ENCODE results near the gene CCDC38. TPM values are rescaled to one million over a fixed set of nuclear protein-coding genes. Genes with fewer than 3 reads are reported as not detected.

The CCDC38 gene
- total RNA-seq, 1 experiment from 2014 or later = 0.26 TPM

DNA sequence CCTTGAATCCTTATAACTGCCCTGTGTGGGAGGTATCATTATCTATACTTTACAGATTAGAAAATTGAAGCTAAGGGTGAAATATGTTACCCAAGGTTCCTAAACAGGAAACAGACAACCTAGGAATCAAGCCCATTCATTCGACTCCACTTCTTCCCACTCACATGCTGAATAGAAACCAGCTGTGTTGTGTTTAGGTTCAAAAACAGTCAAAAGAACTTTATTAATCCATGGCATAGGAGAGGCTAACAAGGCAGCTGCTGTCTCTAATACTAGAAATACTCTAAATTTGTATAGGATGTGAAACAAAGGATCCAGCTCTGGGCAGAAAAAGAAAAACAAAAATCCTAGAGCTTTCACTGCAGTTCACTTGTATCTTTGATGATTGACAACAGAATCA is 10.6 kb upstream of the CCDC38 start:
- intact Hi-C loops (cut with micrococcal nuclease; ENCODE audit: unreplicated experiment) = no loop called here
- Histone ChIP-seq H3K4me1 (ENCODE audit: insufficient read depth, low read length, poor library complexity, severe bottlenecking) (peaks cover 3% of the 10 kb centered on the region), H3K36me3 (ENCODE audit: insufficient read depth, low read length, poor library complexity, severe bottlenecking) (no peaks in the 10 kb centered on the region), H3K27me3 (replicated peaks; ENCODE audit: insufficient read depth, low read depth, low read length, poor library complexity) (no peaks in the 10 kb centered on the region), H3K4me3 (ENCODE audit: low read depth, low read length, poor library complexity, severe bottlenecking) (no peak overlapping the region), H3K9me3 (ENCODE audit: low read depth, low read length, poor library complexity, severe bottlenecking) (no peaks in the 10 kb centered on the region), H3K27ac (ENCODE audit: low read depth, low read length, poor library complexity, severe bottlenecking) (no peak overlapping the region)
- ChIA-PET POLR2A (ENCODE audit: low non-redundant PET) (no interaction called here), CTCF (interaction anchor here (0.5 kb wide), 1 partner anchor 237 kb away, joined by 3 read pairs; no protein-coding TSS in a partner anchor)
- no TSS peak for BruUV-seq (replicated peaks)
- peak; percentile 27 for DNase-seq (ENCODE audit: low spot score)
- no peak for TF ChIP-seq EZH2 (IDR thresholded peaks at IDR 0.05; ENCODE audit: borderline replicate concordance, low read depth, low read length, poor library complexity, severe bottlenecking)
- TF ChIP-seq, protein P1, sequence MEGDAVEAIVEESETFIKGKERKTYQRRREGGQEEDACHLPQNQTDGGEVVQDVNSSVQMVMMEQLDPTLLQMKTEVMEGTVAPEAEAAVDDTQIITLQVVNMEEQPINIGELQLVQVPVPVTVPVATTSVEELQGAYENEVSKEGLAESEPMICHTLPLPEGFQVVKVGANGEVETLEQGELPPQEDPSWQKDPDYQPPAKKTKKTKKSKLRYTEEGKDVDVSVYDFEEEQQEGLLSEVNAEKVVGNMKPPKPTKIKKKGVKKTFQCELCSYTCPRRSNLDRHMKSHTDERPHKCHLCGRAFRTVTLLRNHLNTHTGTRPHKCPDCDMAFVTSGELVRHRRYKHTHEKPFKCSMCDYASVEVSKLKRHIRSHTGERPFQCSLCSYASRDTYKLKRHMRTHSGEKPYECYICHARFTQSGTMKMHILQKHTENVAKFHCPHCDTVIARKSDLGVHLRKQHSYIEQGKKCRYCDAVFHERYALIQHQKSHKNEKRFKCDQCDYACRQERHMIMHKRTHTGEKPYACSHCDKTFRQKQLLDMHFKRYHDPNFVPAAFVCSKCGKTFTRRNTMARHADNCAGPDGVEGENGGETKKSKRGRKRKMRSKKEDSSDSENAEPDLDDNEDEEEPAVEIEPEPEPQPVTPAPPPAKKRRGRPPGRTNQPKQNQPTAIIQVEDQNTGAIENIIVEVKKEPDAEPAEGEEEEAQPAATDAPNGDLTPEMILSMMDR (conservative IDR thresholded peaks at IDR 0.05; ENCODE audit: low read depth, low read length) = no peak

DNA sequence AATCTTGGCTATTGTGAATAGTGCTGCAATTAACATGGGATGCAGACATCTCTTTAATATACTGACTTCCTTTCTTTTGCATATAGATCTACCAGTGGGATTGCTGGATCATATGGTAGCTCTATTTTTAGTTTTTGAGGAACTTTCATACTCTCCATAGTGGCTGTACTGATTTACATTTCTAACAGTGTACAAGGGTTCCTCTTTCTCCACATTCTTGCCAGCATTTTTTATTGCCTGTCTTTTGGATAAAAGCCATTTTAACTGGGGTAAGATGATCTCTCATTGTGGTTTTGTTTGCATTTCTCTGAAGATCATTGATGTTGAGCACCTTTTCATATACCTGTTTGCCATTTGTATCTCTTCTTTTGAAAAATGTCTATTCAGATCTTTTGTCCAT is 9.1 kb upstream of the CCDC38 start:
- BruUV-seq (replicated peaks) = no TSS peak
- CTCF ChIA-PET = no interaction called here
- no peaks in the 10 kb centered on the region for H3K36me3 ChIP-seq (ENCODE audit: insufficient read depth, low read length, poor library complexity, severe bottlenecking)
- H3K4me1 ChIP-seq (ENCODE audit: insufficient read depth, low read length, poor library complexity, severe bottlenecking) = peaks cover 3% of the 10 kb centered on the region
- intact Hi-C loops (cut with micrococcal nuclease; ENCODE audit: unreplicated experiment) = no loop called here
- no peak overlapping the region for H3K27ac ChIP-seq (ENCODE audit: low read depth, low read length, poor library complexity, severe bottlenecking)
- H3K4me3 ChIP-seq (ENCODE audit: low read depth, low read length, poor library complexity, severe bottlenecking) = no peak overlapping the region
- H3K9me3 ChIP-seq (ENCODE audit: low read depth, low read length, poor library complexity, severe bottlenecking) = no peaks in the 10 kb centered on the region
- no peaks in the 10 kb centered on the region for H3K27me3 ChIP-seq (replicated peaks; ENCODE audit: insufficient read depth, low read depth, low read length, poor library complexity)
- POLR2A ChIA-PET (ENCODE audit: low non-redundant PET) = no interaction called here
- TF ChIP-seq, protein P1 (conservative IDR thresholded peaks at IDR 0.05; ENCODE audit: low read depth, low read length) = no peak
- TF ChIP-seq EZH2 (IDR thresholded peaks at IDR 0.05; ENCODE audit: borderline replicate concordance, low read depth, low read length, poor library complexity, severe bottlenecking) = no peak
- no peak for DNase-seq (ENCODE audit: low spot score)

DNA sequence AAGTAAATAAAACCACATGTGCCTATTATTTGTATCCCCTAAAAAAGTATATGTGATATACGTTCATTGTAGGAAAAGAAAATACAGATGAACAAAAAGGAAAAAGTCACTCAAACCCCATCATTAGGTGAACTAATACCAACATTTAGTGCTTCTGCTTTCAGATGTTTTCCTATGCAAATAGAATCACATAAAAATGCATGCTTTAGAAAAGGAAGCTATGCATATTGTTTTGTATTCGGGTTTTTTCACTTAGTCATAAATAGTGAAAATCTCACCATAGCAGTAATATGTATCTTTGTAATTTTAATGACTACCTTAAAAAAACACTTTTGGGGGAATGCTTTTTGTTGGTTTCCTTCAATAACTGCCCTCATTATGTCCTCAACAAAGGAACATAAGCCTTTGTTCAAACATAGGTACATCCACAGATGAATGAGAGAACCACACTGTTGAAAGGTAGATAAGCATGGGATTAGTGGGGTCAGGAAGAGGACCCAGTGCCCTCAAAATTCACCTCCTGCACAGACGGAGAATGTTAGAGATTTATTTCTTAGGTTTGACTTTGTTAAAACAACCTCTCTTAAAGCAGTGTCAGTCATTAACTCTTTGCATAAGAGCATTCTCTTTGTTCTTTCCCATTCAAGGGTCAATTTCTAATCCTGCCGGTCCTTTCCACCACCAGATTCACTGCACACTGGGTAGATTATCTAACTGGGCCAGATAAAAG is 7.2 kb upstream of the CCDC38 start:
- POLR2A ChIA-PET (ENCODE audit: low non-redundant PET) = no interaction called here

More for the DNA sequence above, 7.2 kb upstream of the CCDC38 start:
- intact Hi-C loops (cut with micrococcal nuclease; ENCODE audit: unreplicated experiment) = no loop called here
- H3K4me1 ChIP-seq (ENCODE audit: insufficient read depth, low read length, poor library complexity, severe bottlenecking) = peaks cover 3% of the 10 kb centered on the region
- no peaks in the 10 kb centered on the region for H3K27me3 ChIP-seq (replicated peaks; ENCODE audit: insufficient read depth, low read depth, low read length, poor library complexity)
- no peaks in the 10 kb centered on the region for H3K36me3 ChIP-seq (ENCODE audit: insufficient read depth, low read length, poor library complexity, severe bottlenecking)
- no peaks in the 10 kb centered on the region for H3K9me3 ChIP-seq (ENCODE audit: low read depth, low read length, poor library complexity, severe bottlenecking)
- no peak for DNase-seq (ENCODE audit: low spot score)
- no TSS peak for BruUV-seq (replicated peaks)
- CTCF ChIA-PET = no interaction called here
- TF ChIP-seq, protein P1 (conservative IDR thresholded peaks at IDR 0.05; ENCODE audit: low read depth, low read length) = no peak
- no peak for TF ChIP-seq EZH2 (IDR thresholded peaks at IDR 0.05; ENCODE audit: borderline replicate concordance, low read depth, low read length, poor library complexity, severe bottlenecking)
- no peak overlapping the region for H3K27ac ChIP-seq (ENCODE audit: low read depth, low read length, poor library complexity, severe bottlenecking)
- H3K4me3 ChIP-seq (ENCODE audit: low read depth, low read length, poor library complexity, severe bottlenecking) = no peak overlapping the region
